Tibial nerve (tissue), 4 donors: Measurements from ENCODE around the gene CFAP61.

ENCODE experiments used
- EP300 ChIP-seq, 2 donors: sonication (generic); formaldehyde crosslinking; IDR thresholded peaks; one replicate each; pipeline ENCODE4 v1.6.1; 2017; ENCODE audit warnings: antibody characterized with exemption in 2 of 2, mild to moderate bottlenecking in 1 of 2
- POLR2A ChIP-seq, 2 donors: fragments of 450-650 bp; IDR thresholded peaks; one replicate each; pipeline ENCODE4 v1.6.1; 2017; ENCODE audit warnings: antibody characterized with exemption in 2 of 2, mild to moderate bottlenecking in 2 of 2, moderate library complexity in 2 of 2
- TF ChIP-seq, protein P1 (sequence below), 5 experiments: fragments of 200-600 bp in 3 of 5; fragments of 450-650 bp in 2 of 5; sonication (generic) in 3 of 5; IDR thresholded peaks; one replicate each; pipeline ENCODE4 v1.5.1; 2016 to 2019; ENCODE audit warnings: antibody characterized with exemption in 5 of 5, mild to moderate bottlenecking in 3 of 5, moderate library complexity in 2 of 5

DNA sequence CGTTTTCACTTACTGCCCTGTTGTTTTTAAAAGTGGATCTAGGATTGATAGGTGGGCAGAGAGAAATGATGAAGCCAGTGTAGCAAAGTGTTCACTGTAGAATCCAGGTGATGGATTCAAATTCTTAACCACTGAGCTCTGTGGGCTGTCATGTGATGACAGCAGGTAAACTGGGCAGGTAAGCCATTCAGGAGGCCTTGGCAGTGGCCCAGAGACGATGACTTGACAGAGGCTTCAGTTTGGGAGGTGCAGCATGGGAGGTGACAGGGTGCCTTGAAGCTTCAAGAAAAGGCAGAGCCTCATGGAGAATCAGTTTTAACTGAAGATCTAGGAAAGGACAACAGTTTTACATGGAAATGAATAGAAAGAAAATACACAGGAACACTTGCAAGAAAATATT, 33.2 kb upstream of the CFAP61 start:
- TF ChIP-seq, protein P1, sequence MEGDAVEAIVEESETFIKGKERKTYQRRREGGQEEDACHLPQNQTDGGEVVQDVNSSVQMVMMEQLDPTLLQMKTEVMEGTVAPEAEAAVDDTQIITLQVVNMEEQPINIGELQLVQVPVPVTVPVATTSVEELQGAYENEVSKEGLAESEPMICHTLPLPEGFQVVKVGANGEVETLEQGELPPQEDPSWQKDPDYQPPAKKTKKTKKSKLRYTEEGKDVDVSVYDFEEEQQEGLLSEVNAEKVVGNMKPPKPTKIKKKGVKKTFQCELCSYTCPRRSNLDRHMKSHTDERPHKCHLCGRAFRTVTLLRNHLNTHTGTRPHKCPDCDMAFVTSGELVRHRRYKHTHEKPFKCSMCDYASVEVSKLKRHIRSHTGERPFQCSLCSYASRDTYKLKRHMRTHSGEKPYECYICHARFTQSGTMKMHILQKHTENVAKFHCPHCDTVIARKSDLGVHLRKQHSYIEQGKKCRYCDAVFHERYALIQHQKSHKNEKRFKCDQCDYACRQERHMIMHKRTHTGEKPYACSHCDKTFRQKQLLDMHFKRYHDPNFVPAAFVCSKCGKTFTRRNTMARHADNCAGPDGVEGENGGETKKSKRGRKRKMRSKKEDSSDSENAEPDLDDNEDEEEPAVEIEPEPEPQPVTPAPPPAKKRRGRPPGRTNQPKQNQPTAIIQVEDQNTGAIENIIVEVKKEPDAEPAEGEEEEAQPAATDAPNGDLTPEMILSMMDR (IDR thresholded peaks at IDR 0.05): no peak
- TF ChIP-seq EP300 (IDR thresholded peaks at IDR 0.05): no peak
- no peak for TF ChIP-seq POLR2A (IDR thresholded peaks at IDR 0.05)
